Natural killer cell (primary cell): Measurements from ENCODE around the gene DDX54. TPM values are rescaled to one million over a fixed set of nuclear protein-coding genes. Genes with fewer than 3 reads are reported as not detected.
"Not testable (repeated sequence)": the region's sequence is repeated elsewhere in the genome, so short reads cannot be mapped to it uniquely, and the experiment has no call there.

Experiments used
- ATAC-seq, 3 donors: fragments of 150-1000 bp in 2 of 3; fragments of 200-7000 bp in 1 of 3; cut with Tn5 transposase; 1 replicate in 1 of 3; 2 replicates in 2 of 3; pipeline ENCODE4 v1.10.0; 2021; ENCODE audit warnings: mild to moderate bottlenecking in 2 of 3, moderate library complexity in 2 of 3
- DNase-seq, 2 donors: peaks; one replicate each; pipeline versions ENCODE4 v3.0.0 to v3.0.0-alpha.2; 2013 to 2021; ENCODE audit warnings: mixed read lengths in 1 of 2
- H3K27ac ChIP-seq: one replicate; pipeline ENCODE4 v1.5.1; 2013; ENCODE audit warnings: mild to moderate bottlenecking, low read length
- H3K27me3 ChIP-seq: one replicate; pipeline ENCODE4 v1.6.1; 2013; ENCODE audit warnings: low read length; ENCODE audit not compliant: control insufficient read depth, insufficient read depth
- H3K36me3 ChIP-seq: one replicate; pipeline ENCODE4 v1.6.1; 2013; ENCODE audit warnings: low read length; ENCODE audit not compliant: control insufficient read depth, insufficient read depth
- H3K4me1 ChIP-seq: one replicate; pipeline ENCODE4 v1.6.1; 2013; ENCODE audit warnings: low read length; ENCODE audit not compliant: control insufficient read depth, insufficient read depth
- H3K4me3 ChIP-seq: one replicate; pipeline ENCODE4 v1.5.1; 2013; ENCODE audit warnings: low read length
- H3K9me3 ChIP-seq: one replicate; pipeline ENCODE4 v1.6.1; 2013; ENCODE audit warnings: low read length; ENCODE audit not compliant: control insufficient read depth, insufficient read depth
- H3K27ac Mint-ChIP-seq, 2 donors: one replicate each; pipeline ENCODE4 v1.8.0; 2022; ENCODE audit warnings: mild to moderate bottlenecking in 2 of 2, mixed read lengths in 2 of 2, moderate library complexity in 1 of 2
- H3K27me3 Mint-ChIP-seq, 2 donors: one replicate each; pipeline ENCODE4 v1.8.0; 2022; ENCODE audit warnings: low read depth in 2 of 2, mixed read lengths in 2 of 2
- H3K36me3 Mint-ChIP-seq: one replicate; pipeline ENCODE4 v1.8.0; 2022; ENCODE audit warnings: mixed read lengths
- H3K4me1 Mint-ChIP-seq, 2 donors: one replicate each; pipeline ENCODE4 v1.8.0; 2022; ENCODE audit warnings: mixed read lengths in 2 of 2
- H3K4me3 Mint-ChIP-seq: one replicate; pipeline ENCODE4 v1.8.0; 2022; ENCODE audit warnings: mild to moderate bottlenecking, moderate library complexity, mixed read lengths
- H3K9me3 Mint-ChIP-seq, 2 donors: one replicate each; pipeline ENCODE4 v1.8.0; 2022; ENCODE audit warnings: mixed read lengths in 2 of 2
- CTCF ChIP-seq: fragments of 200-600 bp; IDR thresholded peaks from one replicate; pipeline ENCODE4 v1.8.0; 2022; ENCODE audit warnings: antibody characterized with exemption
- WGBS: methylation state at CpG from one replicate; pipeline ENCODE4 v1.1.7; 2013; ENCODE audit warnings: missing lambda C conversion rate; ENCODE audit not compliant: insufficient coverage; 5-methylcytosine and 5-hydroxymethylcytosine counted together
- intact Hi-C: fragments of 100-400 bp; cut with micrococcal nuclease; formaldehyde crosslinking; loops from one replicate; pipeline ENCODE4 v1.14.2; 2022
- total RNA-seq, 4 donors: library from RNA; stranded (reverse); fragments of 120-200 nt in 1 of 4; gene quantifications; one replicate each; pipeline versions ENCODE4 v1.2.3 to v1.2.4, GENCODE V29; 2013 to 2022

DDX54 gene
- total RNA-seq, 3 donors from 2014 or later (not counting 1 experiment from before 2014, with no cell fraction given): 84.6 to 100 (median 97.1) TPM

- WGBS: 84% methylated on average over 3 of the region's 3 CpGs
- H3K27ac ChIP-seq: no peak overlapping the region
Measured at GRCh38 chr12:113120670-113121370, 64.5 kb downstream of the DDX54 start.

GRCh38 chr12:113119980-113120669, 65.2 kb downstream of the DDX54 start:
- no peak overlapping the region for H3K27ac ChIP-seq
- no peaks in the 10 kb centered on the region for H3K4me1 ChIP-seq
- H3K9me3 Mint-ChIP-seq: no peaks in the 10 kb centered on the region
- no peak for TF ChIP-seq CTCF
- no peak overlapping the region for H3K4me3 ChIP-seq
- H3K4me3 Mint-ChIP-seq: no peak overlapping the region
- DNase-seq: no peak
- 44% methylated on average over 4 of the region's 4 CpGs for WGBS
- ATAC-seq: no peak
- intact Hi-C loops: no loop called here
- H3K27ac Mint-ChIP-seq: no peak overlapping the region
- H3K9me3 ChIP-seq: no peaks in the 10 kb centered on the region
- H3K36me3 ChIP-seq: no peaks in the 10 kb centered on the region
- peaks cover 14 to 25% of the 10 kb centered on the region in 2 donors for H3K27me3 Mint-ChIP-seq
- no peaks in the 10 kb centered on the region for H3K36me3 Mint-ChIP-seq
- H3K4me1 Mint-ChIP-seq: no peaks in the 10 kb centered on the region
- no peaks in the 10 kb centered on the region for H3K27me3 ChIP-seq

More at GRCh38 chr12:113120670-113121370, 64.5 kb downstream of the DDX54 start:
- no peaks in the 10 kb centered on the region for H3K4me1 ChIP-seq
- no peaks in the 10 kb centered on the region for H3K9me3 ChIP-seq
- ATAC-seq (no peak), DNase-seq (no peak)
- no peak overlapping the region for H3K4me3 ChIP-seq
- no peaks in the 10 kb centered on the region for H3K36me3 ChIP-seq
- no peaks in the 10 kb centered on the region for H3K36me3 Mint-ChIP-seq
- H3K9me3 Mint-ChIP-seq: no peaks in the 10 kb centered on the region
- H3K27me3 Mint-ChIP-seq: peaks cover 17 to 25% of the 10 kb centered on the region in 2 donors
- H3K4me3 Mint-ChIP-seq: no peak overlapping the region
- no peak overlapping the region for H3K27ac Mint-ChIP-seq
- H3K27me3 ChIP-seq: no peaks in the 10 kb centered on the region
- no peaks in the 10 kb centered on the region for H3K4me1 Mint-ChIP-seq
- TF ChIP-seq CTCF: no peak
- intact Hi-C loops: no loop called here

GRCh38 chr12:113118142-113118541, 67.1 kb downstream of the DDX54 start:
- no peak for ATAC-seq
- 100% methylated on average over 1 of the region's 1 CpG for WGBS
- no peak overlapping the region for H3K27ac Mint-ChIP-seq
- no peak for DNase-seq
- no peak for TF ChIP-seq CTCF
- Histone ChIP-seq H3K4me3 (no peak overlapping the region), H3K27ac (no peak overlapping the region), H3K27me3 (no peaks in the 10 kb centered on the region), H3K36me3 (no peaks in the 10 kb centered on the region), H3K4me1 (no peaks in the 10 kb centered on the region), H3K9me3 (no peaks in the 10 kb centered on the region)
- no peak overlapping the region for H3K4me3 Mint-ChIP-seq
- no peaks in the 10 kb centered on the region for H3K36me3 Mint-ChIP-seq
- intact Hi-C loops: no loop called here
- no peaks in the 10 kb centered on the region for H3K9me3 Mint-ChIP-seq
- H3K27me3 Mint-ChIP-seq: peaks cover 14 to 22% of the 10 kb centered on the region in 2 donors
- no peaks in the 10 kb centered on the region for H3K4me1 Mint-ChIP-seq

GRCh38 chr12:113117684-113118083, 67.6 kb downstream of the DDX54 start:
- H3K27ac ChIP-seq, H3K4me3 Mint-ChIP-seq, H3K27me3 ChIP-seq, H3K36me3 Mint-ChIP-seq, H3K4me3 ChIP-seq, H3K36me3 ChIP-seq, DNase-seq, H3K27ac Mint-ChIP-seq, intact Hi-C loops, H3K9me3 Mint-ChIP-seq, H3K4me1 ChIP-seq, H3K9me3 ChIP-seq, H3K4me1 Mint-ChIP-seq, ATAC-seq: not testable (repeated sequence)
- peaks cover 15 to 22% of the 10 kb centered on the region in 2 donors for H3K27me3 Mint-ChIP-seq
- 79% methylated on average over 8 of the region's 8 CpGs for WGBS
